Skeletal muscle tissue (tissue), 4 donors: ENCODE results near the gene EDC4. TPM values are rescaled to one million over a fixed set of nuclear protein-coding genes. Genes with fewer than 3 reads are reported as not detected.

Source experiments
- H3K27ac ChIP-seq: one replicate; pipeline ENCODE4 v1.7.0; 2013; ENCODE audit warnings: mild to moderate bottlenecking, low read depth, low read length, inconsistent platforms
- H3K27me3 ChIP-seq, 3 donors: one replicate each; pipeline ENCODE4 v1.7.0; 2013; ENCODE audit warnings: low read length in 3 of 3; ENCODE audit not compliant: control insufficient read depth in 3 of 3, insufficient read depth in 3 of 3
- H3K36me3 ChIP-seq, 3 donors: one replicate each; pipeline ENCODE4 v1.7.0; 2013; ENCODE audit warnings: low read length in 3 of 3; ENCODE audit not compliant: control insufficient read depth in 3 of 3, insufficient read depth in 3 of 3
- H3K4me1 ChIP-seq, 3 donors: one replicate each; pipeline ENCODE4 v1.7.0; 2013; ENCODE audit warnings: low read length in 3 of 3, mild to moderate bottlenecking in 3 of 3; ENCODE audit not compliant: control insufficient read depth in 3 of 3, insufficient read depth in 3 of 3
- H3K4me3 ChIP-seq, 3 donors: one replicate each; pipeline ENCODE4 v1.7.0; 2013; ENCODE audit warnings: low read length in 3 of 3
- H3K9ac ChIP-seq, 3 donors: one replicate each; pipeline ENCODE4 v1.7.0; 2013; ENCODE audit warnings: low read length in 3 of 3, mild to moderate bottlenecking in 3 of 3, moderate library complexity in 2 of 3, low read depth in 1 of 3
- H3K9me3 ChIP-seq, 3 donors: one replicate each; pipeline ENCODE4 v1.7.0; 2013; ENCODE audit warnings: low read length in 3 of 3; ENCODE audit not compliant: control insufficient read depth in 3 of 3
- total RNA-seq: library from RNA; depleted of rRNA; stranded (reverse); fragments of >200 nt; gene quantifications from one replicate; pipeline ENCODE4 v1.2.3, GENCODE V29; 2014
- donor health status: Osteomylitis.

EDC4 gene
- total RNA-seq, 1 donor from 2014 or later = 66.3 TPM

- no peaks in the 10 kb centered on the region for H3K9me3 ChIP-seq
- H3K27ac ChIP-seq = peak overlapping the region; percentile 95
- no peaks in the 10 kb centered on the region for H3K27me3 ChIP-seq
- peak overlapping the region; percentile 95 to 99 (median 98) for H3K9ac ChIP-seq
- peak overlapping the region; percentile 91 to 97 (median 97) for H3K4me3 ChIP-seq
- peaks cover 0 to 3% (median 0%) of the 10 kb centered on the region in 3 donors for H3K36me3 ChIP-seq
- peaks cover 40 to 45% (median 41%) of the 10 kb centered on the region in 3 donors for H3K4me1 ChIP-seq
Observed at GRCh38 chr16:67841198-67841815, 31.5 kb upstream of the EDC4 start.

- no peaks in the 10 kb centered on the region for H3K27me3 ChIP-seq
- peaks cover 0 to 3% (median 0%) of the 10 kb centered on the region in 3 donors for H3K36me3 ChIP-seq
- H3K4me1 ChIP-seq = peaks cover 40 to 48% (median 42%) of the 10 kb centered on the region in 3 donors
- H3K4me3 ChIP-seq = peak within 1 kb of the TSS; percentile 91 to 97 (median 97)
- H3K9ac ChIP-seq = peak within 1 kb of the TSS; percentile 95 to 99 (median 98)
- no peaks in the 10 kb centered on the region for H3K9me3 ChIP-seq
- H3K27ac ChIP-seq = peak within 1 kb of the TSS; percentile 95
Observed at GRCh38 chr16:67841816-67842508, 30.9 kb upstream of the EDC4 start, which contains the start of gene THAP11. THAP11 (plus strand) TSS chr16:67842320; CDS start chr16:67842555, 235 bp downstream.

- Histone ChIP-seq H3K27ac (peak overlapping the region; percentile 95), H3K36me3 (peaks cover 0 to 3% (median 0%) of the 10 kb centered on the region in 3 donors), H3K27me3 (no peaks in the 10 kb centered on the region), H3K4me1 (peaks cover 43 to 52% (median 47%) of the 10 kb centered on the region in 3 donors), H3K9me3 (no peaks in the 10 kb centered on the region), H3K9ac (peak overlapping the region; percentile 73 to 99 (median 95)), H3K4me3 (peak overlapping the region; percentile 83 to 97 (median 97))
Observed at GRCh38 chr16:67842509-67843342, 30.1 kb upstream of the EDC4 start.

GRCh38 chr16:67843343-67843765, 29.5 kb upstream of the EDC4 start:
- peaks cover 49 to 58% (median 53%) of the 10 kb centered on the region in 3 donors for H3K4me1 ChIP-seq

GRCh38 chr16:67844497-67844896, 28.4 kb upstream of the EDC4 start:
- peak overlapping the region; percentile 41 to 52 (median 42) for H3K4me3 ChIP-seq

More at GRCh38 chr16:67843343-67843765, 29.5 kb upstream of the EDC4 start:
- Histone ChIP-seq H3K36me3 (peaks cover 0 to 3% (median 0%) of the 10 kb centered on the region in 3 donors), H3K9ac (peak overlapping the region; percentile 73 to 99 (median 95)), H3K27me3 (no peaks in the 10 kb centered on the region), H3K27ac (peak overlapping the region; percentile 95), H3K9me3 (no peaks in the 10 kb centered on the region), H3K4me3 (peak overlapping the region; percentile 83 to 97 (median 97))

GRCh38 chr16:67845291-67846062, 27.4 kb upstream of the EDC4 start:
- Histone ChIP-seq H3K4me3 (peak overlapping the region; percentile 71 to 96 (median 88)), H3K27ac (peak overlapping the region; percentile 95), H3K9ac (peak overlapping the region; percentile 93 to 98 (median 97)), H3K36me3 (peaks cover 0 to 8% (median 0%) of the 10 kb centered on the region in 3 donors), H3K9me3 (no peaks in the 10 kb centered on the region), H3K27me3 (no peaks in the 10 kb centered on the region), H3K4me1 (peaks cover 55 to 67% (median 57%) of the 10 kb centered on the region in 3 donors)

More at GRCh38 chr16:67844497-67844896, 28.4 kb upstream of the EDC4 start:
- Histone ChIP-seq H3K27me3 (no peaks in the 10 kb centered on the region), H3K36me3 (peaks cover 0 to 5% (median 0%) of the 10 kb centered on the region in 3 donors), H3K9me3 (no peaks in the 10 kb centered on the region), H3K27ac (peak overlapping the region; percentile 95), H3K9ac (peak overlapping the region; percentile 46 to 95 (median 61)), H3K4me1 (peaks cover 55 to 67% (median 57%) of the 10 kb centered on the region in 3 donors)

GRCh38 chr16:67846063-67846319, 26.9 kb upstream of the EDC4 start:
- peaks cover 55 to 67% (median 57%) of the 10 kb centered on the region in 3 donors for H3K4me1 ChIP-seq
- H3K4me3 ChIP-seq = peak overlapping the region; percentile 71 to 96 (median 88)
- peak overlapping the region; percentile 93 to 98 (median 97) for H3K9ac ChIP-seq
- peaks cover 0 to 9% (median 0%) of the 10 kb centered on the region in 3 donors for H3K36me3 ChIP-seq
- H3K9me3 ChIP-seq = no peaks in the 10 kb centered on the region
- H3K27me3 ChIP-seq = no peaks in the 10 kb centered on the region
- peak overlapping the region; percentile 95 for H3K27ac ChIP-seq

- peaks cover 0 to 9% (median 0%) of the 10 kb centered on the region in 3 donors for H3K36me3 ChIP-seq
- no peaks in the 10 kb centered on the region for H3K27me3 ChIP-seq
- H3K9ac ChIP-seq = peak within 1 kb of the TSS; percentile 93 to 98 (median 97)
- no peaks in the 10 kb centered on the region for H3K9me3 ChIP-seq
- H3K4me1 ChIP-seq = peaks cover 50 to 64% (median 55%) of the 10 kb centered on the region in 3 donors
- peak within 1 kb of the TSS; percentile 85 to 96 (median 88) for H3K4me3 ChIP-seq
- peak within 1 kb of the TSS; percentile 95 for H3K27ac ChIP-seq
Observed at GRCh38 chr16:67846320-67847063, 26.4 kb upstream of the EDC4 start, which contains the start of gene NUTF2. NUTF2 (plus strand) TSS chr16:67846933; CDS start chr16:67865131, 18,198 bp downstream.
